H9 (cell line): ENCODE data around the gene SNHG17. TPM values are rescaled to one million over a fixed set of nuclear protein-coding genes. Genes with fewer than 3 reads are reported as not detected.
"Not testable (repeated sequence)": the region's sequence is repeated elsewhere in the genome, so short reads cannot be mapped to it uniquely, and the experiment has no call there.

ENCODE experiments used
- DNase-seq: peaks from one replicate; pipeline ENCODE4 v3.0.0-alpha.2; 2017
- H2AFZ ChIP-seq: one replicate; pipeline ENCODE4 v1.6.1; 2013; ENCODE audit warnings: mild to moderate bottlenecking, low read length, control low read depth, moderate library complexity
- H2AK5ac ChIP-seq: 2 replicates; pipeline ENCODE4 v1.6.1; 2013; ENCODE audit warnings: low read length, control low read depth, mixed read lengths; ENCODE audit not compliant: insufficient read length
- H2BK120ac ChIP-seq: one replicate; pipeline ENCODE4 v1.6.1; 2013; ENCODE audit warnings: low read depth, mild to moderate bottlenecking, low read length, control low read depth, inconsistent platforms; ENCODE audit not compliant: poor library complexity, severe bottlenecking
- H2BK12ac ChIP-seq: 2 replicates; pipeline ENCODE4 v1.6.1; 2013; ENCODE audit warnings: low read length, control low read depth, mixed read lengths, low read depth; ENCODE audit not compliant: insufficient read length
- H2BK15ac ChIP-seq: 2 replicates; pipeline ENCODE4 v1.6.1; 2013; ENCODE audit warnings: low read depth, low read length, control low read depth
- H2BK20ac ChIP-seq: one replicate; pipeline ENCODE4 v1.6.1; 2013; ENCODE audit warnings: low read depth, mild to moderate bottlenecking, low read length, control low read depth, inconsistent platforms; ENCODE audit not compliant: poor library complexity, severe bottlenecking
- H2BK5ac ChIP-seq: 2 replicates; pipeline ENCODE4 v1.6.1; 2013; ENCODE audit warnings: low read length, control low read depth, mixed read lengths; ENCODE audit not compliant: insufficient read length
- H3K14ac ChIP-seq: 2 replicates; pipeline ENCODE4 v1.6.1; 2013; ENCODE audit warnings: low read length, control low read depth; ENCODE audit not compliant: insufficient read depth
- H3K18ac ChIP-seq: 2 replicates; pipeline ENCODE4 v1.6.1; 2013; ENCODE audit warnings: low read depth, mild to moderate bottlenecking, mixed read lengths, low read length, control low read depth; ENCODE audit not compliant: insufficient read length
- H3K23ac ChIP-seq: 2 replicates; pipeline ENCODE4 v1.6.1; 2013; ENCODE audit warnings: low read length, control low read depth, mixed read lengths, low read depth; ENCODE audit not compliant: insufficient read length
- H3K23me2 ChIP-seq: 2 replicates; pipeline ENCODE4 v1.6.1; 2013; ENCODE audit warnings: low read depth, mild to moderate bottlenecking, mixed read lengths, low read length, control low read depth; ENCODE audit not compliant: insufficient read length, poor library complexity, severe bottlenecking
- H3K27ac ChIP-seq: 2 replicates; pipeline ENCODE4 v1.5.1; 2013; ENCODE audit warnings: low read length, control low read depth, mixed read lengths, low read depth; ENCODE audit not compliant: insufficient read length
- H3K27me3 ChIP-seq: 2 replicates; pipeline ENCODE4 v1.6.1; 2013; ENCODE audit warnings: low read length, control low read depth, inconsistent platforms; ENCODE audit not compliant: insufficient read depth
- H3K4ac ChIP-seq: 2 replicates; pipeline ENCODE4 v1.6.1; 2013; ENCODE audit warnings: low read depth, mild to moderate bottlenecking, control low read depth, inconsistent platforms, low read length, moderate library complexity
- H3K4me1 ChIP-seq: 2 replicates; pipeline ENCODE4 v1.6.1; 2013; ENCODE audit warnings: low read length, control low read depth, inconsistent platforms; ENCODE audit not compliant: insufficient read depth
- H3K4me2 ChIP-seq: 2 replicates; pipeline ENCODE4 v1.6.1; 2013; ENCODE audit warnings: low read length, control low read depth, mixed read lengths; ENCODE audit not compliant: insufficient read length, insufficient read depth
- H3K56ac ChIP-seq: 2 replicates; pipeline ENCODE4 v1.6.1; 2013; ENCODE audit warnings: low read depth, mild to moderate bottlenecking, mixed read lengths, low read length, control low read depth; ENCODE audit not compliant: insufficient read length
- H3K79me1 ChIP-seq: 2 replicates; pipeline ENCODE4 v1.6.1; 2013; ENCODE audit warnings: low read depth, mild to moderate bottlenecking, moderate library complexity, low read length, control low read depth, inconsistent platforms; ENCODE audit not compliant: insufficient read depth, poor library complexity, severe bottlenecking
- H3K79me2 ChIP-seq: 2 replicates; pipeline ENCODE4 v1.6.1; 2013; ENCODE audit warnings: low read length, control low read depth, inconsistent platforms; ENCODE audit not compliant: insufficient read depth
- H3K9ac ChIP-seq: 2 replicates; pipeline ENCODE4 v1.6.1; 2013; ENCODE audit warnings: low read length, control low read depth, mixed read lengths; ENCODE audit not compliant: insufficient read length; ENCODE audit errors: extremely low read depth
- H3K9me3 ChIP-seq: one replicate; pipeline ENCODE4 v1.6.1; 2013; ENCODE audit warnings: low read depth, low read length, inconsistent platforms; ENCODE audit not compliant: control insufficient read depth
- H3T11ph ChIP-seq: one replicate; pipeline ENCODE4 v1.6.1; 2013; ENCODE audit warnings: mild to moderate bottlenecking, low read length, control low read depth, inconsistent platforms
- H4K20me1 ChIP-seq: one replicate; pipeline ENCODE4 v1.6.1; 2013; ENCODE audit not compliant: control insufficient read depth, insufficient read length, insufficient read depth
- H4K5ac ChIP-seq: 2 replicates; pipeline ENCODE4 v1.6.1; 2013; ENCODE audit warnings: low read depth, mild to moderate bottlenecking, mixed read lengths, low read length, control low read depth; ENCODE audit not compliant: insufficient read length
- H4K8ac ChIP-seq: replicated peaks from 2 replicates; pipeline ENCODE4 v1.6.1; 2013; ENCODE audit warnings: low read length, control low read depth, mixed read lengths, low read depth; ENCODE audit not compliant: insufficient read length
- H4K91ac ChIP-seq: 2 replicates; pipeline ENCODE4 v1.6.1; 2013; ENCODE audit warnings: low read depth, mild to moderate bottlenecking, moderate library complexity, mixed read lengths, low read length, control low read depth; ENCODE audit not compliant: insufficient read length
- H3K27ac Mint-ChIP-seq, 3 experiments: 2 replicates in 2 of 3; 3 replicates in 1 of 3; pipeline ENCODE4 v1.8.0; 2020 to 2021; ENCODE audit warnings: mixed read lengths in 3 of 3, mild to moderate bottlenecking in 1 of 3, moderate library complexity in 1 of 3
- H3K27me3 Mint-ChIP-seq: 2 replicates; pipeline ENCODE4 v1.8.0; 2021; ENCODE audit warnings: low read depth, mild to moderate bottlenecking, moderate library complexity, mixed read lengths
- H3K36me3 Mint-ChIP-seq, 3 experiments: 2 replicates in 2 of 3; 3 replicates in 1 of 3; pipeline ENCODE4 v1.8.0; 2020 to 2021; ENCODE audit warnings: low read depth in 3 of 3, mixed read lengths in 3 of 3; ENCODE audit not compliant: insufficient read depth in 1 of 3
- H3K4me1 Mint-ChIP-seq, 2 experiments: 2 replicates each; pipeline ENCODE4 v1.8.0; 2020; ENCODE audit warnings: mixed read lengths in 2 of 2
- H3K4me3 Mint-ChIP-seq, 2 experiments: 2 replicates in 1 of 2; 3 replicates in 1 of 2; pipeline ENCODE4 v1.8.0; 2020 to 2021; ENCODE audit warnings: mild to moderate bottlenecking in 2 of 2, mixed read lengths in 2 of 2, moderate library complexity in 1 of 2
- H3K9me3 Mint-ChIP-seq, 2 experiments: 2 replicates in 1 of 2; 3 replicates in 1 of 2; pipeline ENCODE4 v1.8.0; 2020; ENCODE audit warnings: mild to moderate bottlenecking in 2 of 2, mixed read lengths in 2 of 2, moderate library complexity in 1 of 2
- CTCF ChIP-seq: fragments of 200-600 bp; sonication (generic); conservative IDR thresholded peaks from 3 replicates; pipeline ENCODE4 v1.8.0; 2021; ENCODE audit warnings: antibody characterized with exemption, mild to moderate bottlenecking
- WGBS: extraction: QIAGEN DNeasy Blood & Tissue Kit; methylation state at CpG from one replicate; pipeline ENCODE4 v1.1.7; 2013; ENCODE audit warnings: missing lambda C conversion rate, low lambda C conversion rate, mixed read lengths; ENCODE audit not compliant: insufficient read length; ENCODE audit errors: extremely low coverage; 5-methylcytosine and 5-hydroxymethylcytosine counted together
- total RNA-seq: library from RNA; stranded (reverse); gene quantifications from 2 replicates; pipeline ENCODE4 v1.2.1, GENCODE V29; 2021

SNHG17 gene
- total RNA-seq, 1 experiment from 2014 or later, result 70.1 TPM

- no peak overlapping the region for H4K8ac ChIP-seq
- no peak overlapping the region for H3K4ac ChIP-seq
- no CpG with 5 or more reads among the region's 4 CpGs for WGBS
- no peak overlapping the region for H2BK15ac ChIP-seq
- no peak for DNase-seq
- peaks cover 30 to 34% of the 10 kb centered on the region in 2 experiments for H3K4me1 Mint-ChIP-seq
- no peak for TF ChIP-seq CTCF
- peaks cover 0 to 4% (median 0%) of the 10 kb centered on the region in 3 experiments; a peak in 1 of 7 replicates for H3K36me3 Mint-ChIP-seq
- no peak overlapping the region for H3K23ac ChIP-seq
- H3K9me3 Mint-ChIP-seq, result peaks cover 3 to 5% of the 10 kb centered on the region in 2 experiments; a peak in 4 of 5 replicates
- H2BK5ac ChIP-seq, result no peak overlapping the region
- H3K27me3 Mint-ChIP-seq, result no peaks in the 10 kb centered on the region; the same call in 1 of the 2 replicates
- H3K27me3 ChIP-seq, result no peaks in the 10 kb centered on the region
- H4K20me1 ChIP-seq, result no peaks in the 10 kb centered on the region
- H2BK20ac ChIP-seq, result no peak overlapping the region
- H2BK12ac ChIP-seq, result no peak overlapping the region
- no peak overlapping the region for H3K9ac ChIP-seq
- no peak overlapping the region for H3K14ac ChIP-seq
- no peak overlapping the region for H3T11ph ChIP-seq
- H3K79me1 ChIP-seq, result no peaks in the 10 kb centered on the region
- H3K23me2 ChIP-seq, result no peaks in the 10 kb centered on the region
- H2BK120ac ChIP-seq, result no peak overlapping the region
- H3K27ac Mint-ChIP-seq, result peak overlapping the region in 2 of 3 experiments; percentile 44 to 50; a peak in 4 of 7 replicates
- H3K4me3 Mint-ChIP-seq, result no peak overlapping the region
- H2AFZ ChIP-seq, result no peak overlapping the region
- no peak overlapping the region for H2AK5ac ChIP-seq
- no peak overlapping the region for H3K27ac ChIP-seq
- H3K79me2 ChIP-seq, result 0 out of 2 replicates have a peak, but pooled peaks cover 2% of the 10 kb centered on the region
- H3K56ac ChIP-seq, result no peak overlapping the region
- H3K18ac ChIP-seq, result no peak overlapping the region
- H3K4me1 ChIP-seq, result no peaks in the 10 kb centered on the region; the same call in 1 of the 2 replicates
- H4K5ac ChIP-seq, result no peak overlapping the region
- no peak overlapping the region for H3K4me2 ChIP-seq
- no peak overlapping the region for H4K91ac ChIP-seq
- H3K9me3 ChIP-seq, result no peaks in the 10 kb centered on the region
Observed at GRCh38 chr20:38383147-38383546, 52.0 kb downstream of the SNHG17 start.

GRCh38 chr20:38377838-38378237 lies 57.3 kb downstream of the SNHG17 start:
- H4K8ac ChIP-seq, H4K20me1 ChIP-seq, H3K36me3 Mint-ChIP-seq, H3K27ac ChIP-seq, H3K27me3 Mint-ChIP-seq, H3K79me1 ChIP-seq, H2BK12ac ChIP-seq, H3K4me2 ChIP-seq, H3K4me3 Mint-ChIP-seq, H2BK120ac ChIP-seq, H3K56ac ChIP-seq, H3K23ac ChIP-seq, H3K4me1 ChIP-seq, H3K18ac ChIP-seq, H2AK5ac ChIP-seq, H2BK15ac ChIP-seq, H3K27ac Mint-ChIP-seq, H3K9me3 ChIP-seq, H2AFZ ChIP-seq, H4K91ac ChIP-seq, H3K4ac ChIP-seq, H3K14ac ChIP-seq, H4K5ac ChIP-seq, H3K27me3 ChIP-seq, H3K23me2 ChIP-seq, H3T11ph ChIP-seq, H3K79me2 ChIP-seq, H3K9me3 Mint-ChIP-seq, H2BK5ac ChIP-seq, DNase-seq, H3K9ac ChIP-seq, H2BK20ac ChIP-seq: not testable (repeated sequence)
- no CpG with 5 or more reads among the region's 5 CpGs for WGBS
- H3K4me1 Mint-ChIP-seq, result peaks cover 11 to 15% of the 10 kb centered on the region in 2 experiments
